Stimulated activated CD4-positive, alpha-beta T cell treated with anti-CD3 and anti-CD28 coated beads, TNF-alpha, amount 100 ng/mL, for 48 hours (primary cell): ENCODE measurements around the gene EXT2.

Experiments
- DNase-seq, 3 donors: peaks; one replicate each; pipeline ENCODE4 v3.0.0-alpha.2; 2020; ENCODE audit warnings: low read depth in 3 of 3

Gene EXT2

GRCh38 chr11:44243086-44243485 lies 147.6 kb downstream of the EXT2 start:
- DNase-seq = no peak

GRCh38 chr11:44243595-44244343 lies 148.3 kb downstream of the EXT2 start:
- no peak for DNase-seq

GRCh38 chr11:44244639-44245310 lies 149.3 kb downstream of the EXT2 start:
- DNase-seq = no peak

- no peak for DNase-seq
Measured at GRCh38 chr11:44246726-44247125, 151.2 kb downstream of the EXT2 start.

- DNase-seq = no peak
Measured at GRCh38 chr11:44247508-44247907, 152.0 kb downstream of the EXT2 start.

- no peak for DNase-seq
Measured at GRCh38 chr11:44248109-44248508, 152.6 kb downstream of the EXT2 start.

GRCh38 chr11:44250421-44250820 lies 154.9 kb downstream of the EXT2 start:
- no peak for DNase-seq

GRCh38 chr11:44252999-44253602 lies 157.6 kb downstream of the EXT2 start:
- no peak for DNase-seq

GRCh38 chr11:44255406-44256071 lies 160.1 kb downstream of the EXT2 start:
- no peak for DNase-seq

- DNase-seq = no peak
Measured at GRCh38 chr11:44256673-44257291, 161.3 kb downstream of the EXT2 start.

- DNase-seq = no peak
Measured at GRCh38 chr11:44257338-44258189, 162.1 kb downstream of the EXT2 start.

GRCh38 chr11:44258190-44258489 lies 162.7 kb downstream of the EXT2 start:
- DNase-seq = no peak

- no peak for DNase-seq
Measured at GRCh38 chr11:44258839-44259420, 163.5 kb downstream of the EXT2 start.

- no peak for DNase-seq
Measured at GRCh38 chr11:44260081-44260480, 164.6 kb downstream of the EXT2 start.

GRCh38 chr11:44261800-44262591 lies 166.5 kb downstream of the EXT2 start:
- no peak for DNase-seq

GRCh38 chr11:44263738-44264437 lies 168.4 kb downstream of the EXT2 start:
- DNase-seq = no peak

- no peak for DNase-seq
Measured at GRCh38 chr11:44264438-44264749, 168.9 kb downstream of the EXT2 start.

- DNase-seq = no peak
Measured at GRCh38 chr11:44264761-44265160, 169.3 kb downstream of the EXT2 start.

- no peak for DNase-seq
Measured at GRCh38 chr11:44266056-44266780, 170.7 kb downstream of the EXT2 start.
